Measurements from ENCODE around the gene GSN.

DNA sequence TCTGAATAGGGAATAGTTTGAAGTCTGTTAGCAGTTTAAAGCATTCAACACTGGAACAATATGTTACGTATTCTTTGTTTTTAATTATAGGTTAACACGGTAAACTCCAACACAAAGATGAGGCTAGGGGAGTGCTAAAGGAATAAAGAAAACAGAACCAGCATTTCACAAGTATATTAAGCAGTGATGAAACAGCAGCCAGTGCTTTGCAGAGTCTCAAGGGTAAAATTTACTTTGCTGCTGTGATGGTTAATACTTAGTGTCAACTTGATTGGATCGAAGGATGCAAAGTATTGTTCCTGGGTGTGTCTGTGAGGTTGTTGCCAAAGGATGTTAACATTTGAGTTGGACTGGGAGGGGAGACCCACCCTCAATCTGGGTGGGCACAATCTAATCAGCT is 30.0 kb upstream of the GSN start:
- TF ChIP-seq, protein P1, sequence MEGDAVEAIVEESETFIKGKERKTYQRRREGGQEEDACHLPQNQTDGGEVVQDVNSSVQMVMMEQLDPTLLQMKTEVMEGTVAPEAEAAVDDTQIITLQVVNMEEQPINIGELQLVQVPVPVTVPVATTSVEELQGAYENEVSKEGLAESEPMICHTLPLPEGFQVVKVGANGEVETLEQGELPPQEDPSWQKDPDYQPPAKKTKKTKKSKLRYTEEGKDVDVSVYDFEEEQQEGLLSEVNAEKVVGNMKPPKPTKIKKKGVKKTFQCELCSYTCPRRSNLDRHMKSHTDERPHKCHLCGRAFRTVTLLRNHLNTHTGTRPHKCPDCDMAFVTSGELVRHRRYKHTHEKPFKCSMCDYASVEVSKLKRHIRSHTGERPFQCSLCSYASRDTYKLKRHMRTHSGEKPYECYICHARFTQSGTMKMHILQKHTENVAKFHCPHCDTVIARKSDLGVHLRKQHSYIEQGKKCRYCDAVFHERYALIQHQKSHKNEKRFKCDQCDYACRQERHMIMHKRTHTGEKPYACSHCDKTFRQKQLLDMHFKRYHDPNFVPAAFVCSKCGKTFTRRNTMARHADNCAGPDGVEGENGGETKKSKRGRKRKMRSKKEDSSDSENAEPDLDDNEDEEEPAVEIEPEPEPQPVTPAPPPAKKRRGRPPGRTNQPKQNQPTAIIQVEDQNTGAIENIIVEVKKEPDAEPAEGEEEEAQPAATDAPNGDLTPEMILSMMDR (IDR thresholded peaks at IDR 0.05; ENCODE audit: low read length): no peak
- TF ChIP-seq EZH2 (IDR thresholded peaks at IDR 0.05; ENCODE audit: borderline replicate concordance, low read length): no peak

Data from OCI-LY1 (cell line).